Endometrium (tissue), 2 donors: ENCODE results near the gene PIAS1.

ENCODE experiments used
- FAIRE-seq: peaks from 2 replicates; lab custom pipeline; 2012; peaks lifted over from hg19 to GRCh38; lab: Jason Lieb, UNC
- donor health status: control.
- donor health status: control.

The PIAS1 gene

GRCh38 chr15:68062946-68063465, 8.9 kb downstream of the PIAS1 start:
- no peak for FAIRE-seq

GRCh38 chr15:68063606-68064005, 9.5 kb downstream of the PIAS1 start:
- no peak for FAIRE-seq

GRCh38 chr15:68073576-68074288, 19.6 kb downstream of the PIAS1 start:
- no peak for FAIRE-seq

GRCh38 chr15:68075764-68076385, 21.8 kb downstream of the PIAS1 start:
- FAIRE-seq, result no peak

- FAIRE-seq, result no peak
Measured at GRCh38 chr15:68078365-68078764, 24.2 kb downstream of the PIAS1 start.

GRCh38 chr15:68080334-68080733, 26.2 kb downstream of the PIAS1 start:
- no peak for FAIRE-seq

- no peak for FAIRE-seq
Measured at GRCh38 chr15:68080783-68081182, 26.7 kb downstream of the PIAS1 start.

- FAIRE-seq, result no peak
Measured at GRCh38 chr15:68081869-68082505, 27.9 kb downstream of the PIAS1 start.

- FAIRE-seq, result no peak
Measured at GRCh38 chr15:68082735-68083134, 28.6 kb downstream of the PIAS1 start.

GRCh38 chr15:68083463-68083862, 29.3 kb downstream of the PIAS1 start:
- no peak for FAIRE-seq

GRCh38 chr15:68085052-68085451, 30.9 kb downstream of the PIAS1 start:
- no peak for FAIRE-seq

GRCh38 chr15:68091743-68092142, 37.6 kb downstream of the PIAS1 start:
- no peak for FAIRE-seq

GRCh38 chr15:68096099-68096498, 42.0 kb downstream of the PIAS1 start:
- FAIRE-seq, result no peak

- no peak for FAIRE-seq
Measured at GRCh38 chr15:68097029-68097428, 42.9 kb downstream of the PIAS1 start.

GRCh38 chr15:68098465-68098864, 44.4 kb downstream of the PIAS1 start:
- FAIRE-seq, result no peak

- FAIRE-seq, result no peak
Measured at GRCh38 chr15:68100194-68100593, 46.1 kb downstream of the PIAS1 start.

- FAIRE-seq, result no peak
Measured at GRCh38 chr15:68103603-68104002, 49.5 kb downstream of the PIAS1 start.

GRCh38 chr15:68106656-68107055, 52.5 kb downstream of the PIAS1 start:
- no peak for FAIRE-seq

- FAIRE-seq, result no peak
Measured at GRCh38 chr15:68107142-68107541, 53.0 kb downstream of the PIAS1 start.

GRCh38 chr15:68112706-68113105, 58.6 kb downstream of the PIAS1 start:
- no peak for FAIRE-seq

- FAIRE-seq, result no peak
Measured at GRCh38 chr15:68113273-68113672, 59.2 kb downstream of the PIAS1 start.

- FAIRE-seq, result no peak
Measured at GRCh38 chr15:68113751-68114150, 59.6 kb downstream of the PIAS1 start.

GRCh38 chr15:68114356-68114755, 60.2 kb downstream of the PIAS1 start:
- FAIRE-seq, result peak; percentile 31
